ENCODE results near the gene RNF43. TPM values are rescaled to one million over a fixed set of nuclear protein-coding genes. Genes with fewer than 3 reads are reported as not detected.
A peak's percentile ranks its signal among the peaks of the same experiment; 100 is the strongest.

The RNF43 gene
- total RNA-seq, 2 experiments from 2014 or later = 0.71 to 1.0 TPM

DNA sequence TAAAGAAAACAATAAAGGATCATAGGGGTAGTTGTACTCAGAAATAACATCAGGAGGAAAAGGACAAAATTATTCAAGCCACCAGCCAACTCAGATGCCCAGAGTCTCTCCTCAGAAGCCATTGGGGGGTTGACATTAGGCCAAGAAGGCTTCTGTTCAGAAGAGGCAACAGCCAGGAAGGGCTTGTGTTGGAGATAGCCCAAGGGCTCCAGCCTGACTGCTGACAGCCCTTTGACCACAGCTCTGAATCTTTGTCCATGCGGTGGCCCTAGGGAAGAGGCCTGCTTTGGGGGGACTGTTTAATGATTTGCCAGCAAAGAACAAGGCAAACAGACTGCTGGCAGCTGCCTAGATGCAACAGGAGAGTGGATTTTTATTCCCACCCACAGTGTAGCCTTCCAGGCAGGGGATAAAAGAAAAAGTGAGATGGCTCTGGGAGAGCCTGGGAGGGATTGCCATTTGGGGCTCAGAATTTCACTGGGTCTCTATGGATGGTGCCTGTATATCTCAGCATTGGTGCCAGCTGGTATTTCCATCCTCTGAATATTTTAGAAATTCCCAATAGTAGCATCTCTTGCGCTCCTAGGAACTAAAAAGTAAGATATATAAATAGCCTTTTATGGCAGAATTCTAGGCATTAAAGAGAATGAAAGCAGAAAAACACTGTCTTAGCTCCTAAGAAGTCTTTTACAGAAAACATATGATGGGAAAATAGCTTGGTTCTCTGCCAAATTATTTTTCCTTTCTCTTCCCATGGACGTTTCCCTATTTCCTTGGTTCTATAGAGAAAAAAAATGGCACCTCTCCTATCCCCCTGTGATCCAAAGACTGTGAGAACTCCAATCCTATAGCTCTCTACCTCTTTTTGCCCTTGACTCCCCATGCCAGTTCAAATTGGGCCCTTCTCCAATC is 36.0 kb downstream of the RNF43 start:
- no peaks in the 10 kb centered on the region for H3K36me3 Mint-ChIP-seq (ENCODE audit: low read depth)
- DNase-seq (no peak), ATAC-seq (no peak)
- H3K4me3 Mint-ChIP-seq = no peak overlapping the region
- intact Hi-C loops (cut with DNase I, micrococcal nuclease) = loop anchor here in 1 of 2 experiments (1.0 to 2.0 kb wide), 2 partner anchors 29 to 36 kb away; partner anchors contain the start of genes RNF43 and SUPT4H1
- ChIA-PET POLR2A (interaction anchor here (0.7 to 1.3 kb wide), 5 partner anchors 29 to 311 kb away, joined by 3 to 7 read pairs (median 3); partner anchors contain the start of genes RAD51C and SUPT4H1), CTCF (interaction anchor here (0.6 to 2.0 kb wide), 8 partner anchors 19 to 106 kb away, joined by 3 to 8 read pairs (median 4); partner anchors contain the start of genes HSF5 and RNF43)
- H3K9me3 Mint-ChIP-seq (ENCODE audit: low read depth) = no peaks in the 10 kb centered on the region
- H3K4me1 Mint-ChIP-seq = peaks cover 36% of the 10 kb centered on the region
- peak overlapping the region; percentile 44 for H3K27ac Mint-ChIP-seq
- H3K27me3 Mint-ChIP-seq = no peaks in the 10 kb centered on the region

DNA sequence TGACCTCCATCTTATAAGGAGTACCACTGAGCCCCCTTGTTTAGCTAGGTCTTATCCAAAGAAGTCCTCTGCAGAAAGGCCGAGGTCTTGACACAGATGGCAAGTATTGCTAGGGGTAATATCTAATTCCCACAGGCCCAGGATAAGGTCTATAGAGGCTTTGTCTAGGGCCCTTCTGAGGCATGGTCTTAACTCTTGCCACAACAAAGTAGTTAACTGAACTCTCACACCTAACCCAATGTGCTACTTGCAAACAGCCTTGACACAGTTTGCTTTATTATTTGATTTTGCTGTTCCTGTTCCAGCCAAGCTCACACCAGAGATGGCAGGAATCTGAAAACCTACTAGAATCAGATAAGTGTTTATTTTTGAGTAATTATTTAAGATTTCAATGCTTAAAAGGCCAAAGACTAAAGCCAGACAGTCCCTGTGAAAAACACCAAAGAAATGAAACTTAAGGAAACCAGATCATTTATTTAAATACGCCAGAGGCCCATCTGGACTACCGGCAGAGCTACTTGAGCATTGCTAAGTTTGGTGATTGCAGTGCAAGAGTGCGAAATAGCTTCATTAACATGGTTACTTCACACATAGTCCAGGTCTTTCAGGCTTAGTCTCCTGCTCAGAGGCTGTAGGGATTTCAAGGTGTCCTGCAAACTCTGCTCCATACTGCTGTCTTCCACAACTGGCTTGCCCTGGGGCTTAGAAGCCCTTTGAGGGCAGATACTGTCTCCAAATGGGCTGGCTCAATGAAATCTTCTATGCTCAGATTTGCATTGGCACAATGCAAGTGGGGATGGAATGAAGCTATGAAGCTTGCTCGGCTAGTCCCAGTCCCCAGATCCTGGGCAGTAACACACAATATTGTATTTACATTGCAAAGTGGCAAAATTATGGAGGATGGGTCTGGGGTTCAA is 36.9 kb downstream of the RNF43 start:
- no peak overlapping the region for H3K4me3 Mint-ChIP-seq

DNA sequence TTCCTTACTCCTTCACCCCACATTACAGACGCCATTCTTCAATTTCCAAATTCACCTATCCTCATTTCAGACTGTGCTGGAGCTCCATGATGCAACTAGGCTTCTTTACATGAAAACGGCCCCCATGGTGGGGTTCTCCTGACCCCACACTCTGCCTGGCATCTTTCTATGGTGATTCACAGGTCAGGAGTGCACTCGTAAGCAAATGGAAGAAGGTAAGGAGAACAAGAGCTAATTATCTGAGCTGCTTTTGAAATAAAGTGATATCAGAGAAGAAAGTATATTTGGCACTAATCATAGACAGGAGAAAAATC is 37.9 kb downstream of the RNF43 start:
- H3K4me3 Mint-ChIP-seq = no peak overlapping the region
- intact Hi-C loops (cut with DNase I, micrococcal nuclease) = no loop called here
- ATAC-seq (no peak), DNase-seq (no peak)
- H3K4me1 Mint-ChIP-seq = peaks cover 36% of the 10 kb centered on the region
- ChIA-PET CTCF (interaction anchor here (1.0 to 2.4 kb wide), 4 partner anchors 21 to 194 kb away, joined by 3 to 13 read pairs (median 6); no protein-coding TSS in a partner anchor), POLR2A (no interaction called here)
- no peaks in the 10 kb centered on the region for H3K9me3 Mint-ChIP-seq (ENCODE audit: low read depth)
- peak overlapping the region; percentile 32 for H3K27ac Mint-ChIP-seq
- no peaks in the 10 kb centered on the region for H3K27me3 Mint-ChIP-seq
- H3K36me3 Mint-ChIP-seq (ENCODE audit: low read depth) = no peaks in the 10 kb centered on the region

More for the DNA sequence above, 36.9 kb downstream of the RNF43 start:
- DNase-seq (no peak), ATAC-seq (no peak)
- no peaks in the 10 kb centered on the region for H3K9me3 Mint-ChIP-seq (ENCODE audit: low read depth)
- H3K36me3 Mint-ChIP-seq (ENCODE audit: low read depth) = no peaks in the 10 kb centered on the region
- peaks cover 36% of the 10 kb centered on the region for H3K4me1 Mint-ChIP-seq
- no peaks in the 10 kb centered on the region for H3K27me3 Mint-ChIP-seq
- POLR2A ChIA-PET = no interaction called here
- CTCF ChIA-PET = interaction anchor here (1.3 to 2.4 kb wide), 3 partner anchors 37 to 193 kb away, joined by 3 to 13 read pairs (median 8); partner anchors contain the start of gene RNF43
- H3K27ac Mint-ChIP-seq = no peak overlapping the region
- intact Hi-C loops (cut with DNase I, micrococcal nuclease) = no loop called here

DNA sequence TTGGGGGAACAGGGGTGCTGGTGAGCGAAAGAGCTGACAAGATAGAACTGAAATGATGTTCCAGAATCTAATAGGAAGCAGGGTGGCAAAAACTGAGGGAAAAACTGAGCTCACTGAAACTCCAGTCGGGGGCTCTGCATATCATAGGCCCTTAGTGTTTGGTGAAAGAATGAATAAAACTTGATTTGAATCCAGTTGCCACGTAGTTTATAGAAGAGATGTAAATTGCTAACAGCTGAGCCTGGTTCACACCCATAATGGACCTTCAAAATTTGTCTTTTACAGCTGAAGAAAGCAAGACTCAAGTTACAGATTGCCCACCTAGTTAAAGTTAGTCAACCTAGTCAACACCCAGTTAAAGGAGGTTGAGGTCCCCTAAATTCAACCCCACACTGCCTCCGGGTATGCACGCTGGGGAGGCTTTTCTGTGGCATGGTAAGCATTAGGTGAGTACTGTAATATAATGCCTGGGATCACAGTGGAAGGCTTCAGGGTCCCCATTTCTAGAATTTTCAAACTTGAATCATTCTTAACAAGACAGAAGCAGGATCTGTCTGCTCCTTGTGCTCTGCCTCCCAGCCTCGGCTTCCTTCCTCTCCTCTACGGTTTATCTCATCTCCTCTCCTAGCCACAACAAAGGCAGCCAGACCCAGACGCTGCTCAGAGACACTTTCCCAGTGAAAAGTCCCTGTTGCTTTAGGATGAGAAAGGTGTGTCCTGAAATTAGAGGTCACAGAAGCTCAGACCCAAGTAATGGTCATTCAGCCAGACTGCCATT is 38.4 kb downstream of the RNF43 start:
- intact Hi-C loops (cut with DNase I, micrococcal nuclease) = no loop called here
- H3K4me1 Mint-ChIP-seq = peaks cover 36% of the 10 kb centered on the region

DNA sequence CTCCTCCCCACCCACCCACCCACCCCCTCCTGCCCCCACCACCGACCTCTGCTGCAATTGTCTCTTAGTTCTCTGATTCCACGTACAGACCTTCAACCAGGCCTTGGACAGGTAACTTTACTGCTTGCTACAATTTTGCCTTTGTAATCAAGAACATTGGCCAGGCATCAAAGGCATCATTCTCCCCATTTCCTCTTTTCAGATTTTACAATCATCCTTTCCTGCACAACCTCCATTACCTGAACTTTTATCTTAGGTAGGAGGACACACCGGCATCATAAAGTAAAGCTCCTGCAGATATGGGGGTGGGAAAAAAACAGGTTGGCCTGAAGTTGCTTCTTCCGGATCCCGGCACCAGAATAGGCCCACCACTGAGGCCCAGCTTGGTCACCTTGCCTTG is 39.7 kb downstream of the RNF43 start:
- H3K27ac Mint-ChIP-seq = no peak overlapping the region
- no peaks in the 10 kb centered on the region for H3K27me3 Mint-ChIP-seq
- peaks cover 31% of the 10 kb centered on the region for H3K4me1 Mint-ChIP-seq
- POLR2A ChIA-PET = no interaction called here
- ATAC-seq (no peak), DNase-seq (no peak)
- no peaks in the 10 kb centered on the region for H3K36me3 Mint-ChIP-seq (ENCODE audit: low read depth)
- no peaks in the 10 kb centered on the region for H3K9me3 Mint-ChIP-seq (ENCODE audit: low read depth)
- H3K4me3 Mint-ChIP-seq = no peak overlapping the region
- CTCF ChIA-PET = interaction anchor here (2.0 kb wide), 1 partner anchor 23 kb away, joined by 6 read pairs; no protein-coding TSS in a partner anchor
- intact Hi-C loops (cut with DNase I, micrococcal nuclease) = no loop called here

More for the DNA sequence above, 38.4 kb downstream of the RNF43 start:
- no peaks in the 10 kb centered on the region for H3K9me3 Mint-ChIP-seq (ENCODE audit: low read depth)
- peak overlapping the region; percentile 32 for H3K27ac Mint-ChIP-seq
- DNase-seq = no peak
- POLR2A ChIA-PET = interaction anchor here (0.8 to 1.2 kb wide), 2 partner anchors 23 to 29 kb away, joined by 3 read pairs; no protein-coding TSS in a partner anchor
- H3K4me3 Mint-ChIP-seq = peak overlapping the region; percentile 18
- ATAC-seq = no peak
- CTCF ChIA-PET = interaction anchor here (0.6 to 2.4 kb wide), 10 partner anchors 9 to 195 kb away, joined by 3 to 13 read pairs (median 3); partner anchors contain the start of gene MPO
- no peaks in the 10 kb centered on the region for H3K27me3 Mint-ChIP-seq
- no peaks in the 10 kb centered on the region for H3K36me3 Mint-ChIP-seq (ENCODE audit: low read depth)

DNA sequence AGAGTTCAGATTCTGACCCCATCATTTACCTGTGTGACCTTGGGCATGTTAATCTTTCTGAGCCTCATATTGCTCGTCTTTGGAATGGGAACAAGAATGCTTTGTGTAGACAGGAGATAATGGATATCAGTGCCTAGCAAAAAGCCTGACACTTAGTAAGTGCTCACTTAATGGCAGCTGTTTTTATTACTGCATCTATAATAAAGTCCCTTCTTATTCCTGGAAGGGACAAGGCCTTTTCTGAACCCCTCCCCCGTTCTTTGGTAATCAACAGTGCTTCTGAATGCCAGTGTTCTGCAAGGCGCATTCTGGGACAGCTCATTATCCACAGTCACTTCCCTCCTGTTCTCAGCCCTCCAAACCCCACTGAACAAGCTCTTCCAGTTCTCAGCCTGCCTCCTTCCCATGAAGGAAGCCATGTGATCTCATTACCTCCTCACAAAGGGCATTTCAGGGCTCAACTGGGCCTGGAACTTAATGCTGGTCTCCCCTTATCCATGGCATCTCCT is 40.2 kb downstream of the RNF43 start:
- CTCF ChIA-PET = interaction anchor here (0.8 to 2.0 kb wide), 2 partner anchors 23 to 40 kb away, joined by 3 to 6 read pairs; partner anchors contain the start of gene RNF43
- Mint-ChIP-seq H3K4me3 (no peak overlapping the region), H3K36me3 (ENCODE audit: low read depth) (no peaks in the 10 kb centered on the region), H3K27ac (no peak overlapping the region), H3K4me1 (peaks cover 26% of the 10 kb centered on the region), H3K9me3 (ENCODE audit: low read depth) (no peaks in the 10 kb centered on the region), H3K27me3 (no peaks in the 10 kb centered on the region)
- DNase-seq = no peak
- intact Hi-C loops (cut with DNase I, micrococcal nuclease) = no loop called here
- ATAC-seq = no peak
- POLR2A ChIA-PET = no interaction called here

DNA sequence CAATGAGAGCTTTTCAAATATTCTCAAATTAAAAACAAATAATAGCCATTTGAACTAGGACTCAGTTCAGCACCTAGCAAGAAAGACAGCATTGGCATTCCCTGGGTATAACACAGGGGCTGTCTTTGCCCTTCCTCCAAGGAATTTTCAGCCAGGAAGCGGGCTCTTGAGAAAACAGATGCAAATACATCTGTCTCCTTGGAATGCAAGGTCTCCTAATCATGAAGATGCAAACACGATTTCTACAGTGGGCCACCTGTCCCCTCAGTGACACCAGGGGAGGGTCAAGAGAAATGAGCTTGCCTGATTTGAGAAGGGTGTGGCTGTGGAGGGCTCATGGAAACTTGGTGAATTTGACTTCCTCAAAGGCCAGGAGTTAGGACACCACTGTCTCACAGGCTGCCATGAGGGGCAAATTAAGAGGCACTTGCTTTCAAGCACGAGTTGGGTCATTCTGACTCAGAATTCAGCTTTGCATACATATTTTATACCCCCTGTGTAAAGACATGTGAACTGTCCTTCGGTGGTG is 40.8 kb downstream of the RNF43 start:
- DNase-seq (no peak), ATAC-seq (no peak)
- Mint-ChIP-seq H3K9me3 (ENCODE audit: low read depth) (no peaks in the 10 kb centered on the region), H3K27me3 (no peaks in the 10 kb centered on the region), H3K27ac (no peak overlapping the region), H3K4me1 (peaks cover 21% of the 10 kb centered on the region), H3K4me3 (no peak overlapping the region), H3K36me3 (ENCODE audit: low read depth) (no peaks in the 10 kb centered on the region)
- intact Hi-C loops (cut with DNase I, micrococcal nuclease) = no loop called here
- CTCF ChIA-PET = interaction anchor here (0.6 to 0.8 kb wide), 3 partner anchors 35 to 519 kb away, joined by 3 to 4 read pairs (median 3); partner anchors contain the start of gene RNF43
- POLR2A ChIA-PET = no interaction called here

DNA sequence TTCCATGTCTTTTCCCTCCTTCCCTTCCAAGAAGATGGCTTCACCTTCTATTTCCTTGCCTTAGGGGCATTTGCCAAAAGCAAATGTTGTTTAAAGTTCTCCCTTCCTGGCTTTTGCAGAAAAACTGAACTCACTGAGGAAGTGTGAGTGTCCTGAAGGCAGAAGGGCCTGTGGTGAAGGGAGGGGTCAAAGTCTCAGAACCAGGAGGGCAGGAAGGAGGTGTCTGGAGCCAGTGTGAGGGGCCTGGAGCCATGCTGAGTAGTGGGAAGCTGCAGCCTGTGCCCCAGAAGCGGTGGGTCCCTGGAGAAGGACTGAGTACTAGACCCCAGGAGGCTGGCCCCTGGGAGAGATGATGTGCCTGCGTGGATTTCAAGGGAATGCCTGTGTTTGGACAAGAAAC is 41.5 kb downstream of the RNF43 start:
- Mint-ChIP-seq H3K36me3 (ENCODE audit: low read depth) (no peaks in the 10 kb centered on the region), H3K27ac (no peak overlapping the region), H3K27me3 (no peaks in the 10 kb centered on the region), H3K4me3 (no peak overlapping the region), H3K4me1 (peaks cover 19% of the 10 kb centered on the region), H3K9me3 (ENCODE audit: low read depth) (no peaks in the 10 kb centered on the region)
- POLR2A ChIA-PET = no interaction called here
- no peak for ATAC-seq
- no peak for DNase-seq
- CTCF ChIA-PET = interaction anchor here (0.8 kb wide), 1 partner anchor 36 kb away, joined by 4 read pairs; no protein-coding TSS in a partner anchor
- intact Hi-C loops (cut with DNase I, micrococcal nuclease) = no loop called here

DNA sequence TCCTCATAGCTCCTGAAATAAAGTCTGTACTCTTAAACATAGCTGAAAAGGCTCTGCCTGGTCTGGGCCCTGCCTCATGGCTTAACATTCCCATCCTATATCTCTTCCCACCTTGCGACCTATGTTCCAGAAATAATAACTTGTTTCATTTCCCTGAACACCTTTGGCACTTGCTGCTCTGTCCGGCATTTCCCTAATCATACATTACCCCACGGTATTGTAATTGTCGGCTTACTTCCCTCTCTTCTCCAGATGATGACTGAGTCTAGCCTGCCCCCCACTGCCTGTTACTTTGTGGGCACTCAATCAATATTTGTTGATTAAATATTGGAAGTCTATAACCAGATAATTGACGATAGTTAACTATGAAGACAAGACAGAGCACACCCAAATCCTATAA is 42.1 kb downstream of the RNF43 start:
- H3K27me3 Mint-ChIP-seq = no peaks in the 10 kb centered on the region
- ChIA-PET CTCF (interaction anchor here (0.6 kb wide), 1 partner anchor 597 kb away, joined by 4 read pairs; no protein-coding TSS in a partner anchor), POLR2A (no interaction called here)
- no peak overlapping the region for H3K4me3 Mint-ChIP-seq
- no peaks in the 10 kb centered on the region for H3K36me3 Mint-ChIP-seq (ENCODE audit: low read depth)
- intact Hi-C loops (cut with DNase I, micrococcal nuclease) = no loop called here
- H3K4me1 Mint-ChIP-seq = peaks cover 19% of the 10 kb centered on the region
- no peak for DNase-seq
- ATAC-seq = no peak
- no peaks in the 10 kb centered on the region for H3K9me3 Mint-ChIP-seq (ENCODE audit: low read depth)
- H3K27ac Mint-ChIP-seq = no peak overlapping the region

DNA sequence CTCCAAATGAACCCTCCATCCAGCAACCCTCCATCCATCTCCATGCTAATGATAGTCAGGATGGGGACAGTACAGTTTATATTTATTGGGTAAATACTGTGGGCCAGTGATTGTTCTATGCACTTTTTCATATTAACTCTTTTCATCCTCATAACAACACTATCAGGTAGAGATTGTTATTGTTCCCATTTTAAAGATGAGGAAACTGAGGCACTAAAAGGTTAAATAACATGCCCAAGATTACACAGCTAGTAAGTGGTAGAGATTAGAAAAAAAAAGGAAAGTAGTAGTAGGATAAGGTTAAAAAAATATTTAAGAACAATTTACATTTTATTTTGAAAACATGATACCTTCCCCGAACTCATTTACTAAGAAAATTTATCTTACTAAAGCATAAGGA is 43.4 kb downstream of the RNF43 start:
- no peak for DNase-seq
- Mint-ChIP-seq H3K9me3 (ENCODE audit: low read depth) (no peaks in the 10 kb centered on the region), H3K36me3 (ENCODE audit: low read depth) (no peaks in the 10 kb centered on the region), H3K27me3 (no peaks in the 10 kb centered on the region), H3K4me1 (peaks cover 11% of the 10 kb centered on the region), H3K27ac (no peak overlapping the region), H3K4me3 (no peak overlapping the region)
- intact Hi-C loops (cut with DNase I, micrococcal nuclease) = loop anchor here in 1 of 2 experiments (2.0 kb wide), 1 partner anchor 29 kb away; no protein-coding TSS in a partner anchor
- no peak for ATAC-seq
- POLR2A ChIA-PET = no interaction called here
- CTCF ChIA-PET = interaction anchor here (0.7 to 1.0 kb wide), 4 partner anchors 13 to 44 kb away, joined by 3 read pairs; no protein-coding TSS in a partner anchor
